NCI-H1694 treated with DMSO at 0.1 percent for 48 hours (cell line): ENCODE data around the gene TRIP11.

Experiments used
- DNase-seq: peaks from one replicate; lab custom pipeline; 2025; lab: John Stamatoyannopoulos, UW

Gene TRIP11

GRCh38 chr14:91918186-91918883, 121.5 kb downstream of the TRIP11 start:
- no peak for DNase-seq
